Mesendoderm (in vitro differentiated cells): Measurements from ENCODE around the gene ATF7IP.

Experiments used
- DNase-seq: peaks from one replicate; pipeline ENCODE4 v3.0.0; 2013
- H2AK5ac ChIP-seq: 2 replicates; pipeline ENCODE4 v1.6.1; 2013; ENCODE audit warnings: low read length, inconsistent platforms
- H2BK120ac ChIP-seq: 2 replicates; pipeline ENCODE4 v1.6.1; 2013; ENCODE audit warnings: low read depth, mild to moderate bottlenecking, low read length, moderate library complexity, mixed read lengths
- H2BK15ac ChIP-seq: replicated peaks from 2 replicates; pipeline ENCODE4 v1.6.1; 2013; ENCODE audit warnings: low read depth, mild to moderate bottlenecking, moderate library complexity
- H2BK5ac ChIP-seq: 2 replicates; pipeline ENCODE4 v1.6.1; 2013; ENCODE audit warnings: low read length, inconsistent platforms
- H3K18ac ChIP-seq: 2 replicates; pipeline ENCODE4 v1.6.1; 2013; ENCODE audit warnings: mild to moderate bottlenecking, low read length, mixed read lengths
- H3K23ac ChIP-seq: one replicate; pipeline ENCODE4 v1.6.1; 2013; ENCODE audit warnings: low read length
- H3K27ac ChIP-seq: 2 replicates; pipeline ENCODE4 v1.5.1; 2013; ENCODE audit warnings: low read depth, mild to moderate bottlenecking, inconsistent platforms, low read length, moderate library complexity
- H3K27me3 ChIP-seq: 2 replicates; pipeline ENCODE4 v1.6.1; 2013; ENCODE audit warnings: low read length, control low read depth, mild to moderate bottlenecking, inconsistent platforms; ENCODE audit not compliant: insufficient read depth, poor library complexity
- H3K36me3 ChIP-seq: 2 replicates; pipeline ENCODE4 v1.6.1; 2013; ENCODE audit warnings: low read length, inconsistent platforms; ENCODE audit not compliant: control insufficient read depth, insufficient read depth
- H3K4ac ChIP-seq: one replicate; pipeline ENCODE4 v1.6.1; 2013; ENCODE audit warnings: low read depth, mild to moderate bottlenecking, low read length, moderate library complexity
- H3K4me1 ChIP-seq: 2 replicates; pipeline ENCODE4 v1.6.1; 2013; ENCODE audit warnings: low read depth, low read length, inconsistent platforms; ENCODE audit not compliant: control insufficient read depth
- H3K4me2 ChIP-seq: 2 replicates; pipeline ENCODE4 v1.6.1; 2013; ENCODE audit warnings: low read length
- H3K4me3 ChIP-seq: 2 replicates; pipeline ENCODE4 v1.5.1; 2013; ENCODE audit warnings: mild to moderate bottlenecking, low read length
- H3K56ac ChIP-seq: one replicate; pipeline ENCODE4 v1.6.1; 2013; ENCODE audit warnings: low read length
- H3K79me1 ChIP-seq: 2 replicates; pipeline ENCODE4 v1.6.1; 2013; ENCODE audit warnings: low read length, inconsistent platforms
- H3K79me2 ChIP-seq: 2 replicates; pipeline ENCODE4 v1.6.1; 2013; ENCODE audit warnings: mild to moderate bottlenecking, low read length; ENCODE audit not compliant: control insufficient read depth, insufficient read depth
- H3K9ac ChIP-seq: 2 replicates; pipeline ENCODE4 v1.6.1; 2013; ENCODE audit warnings: low read length, inconsistent platforms
- H4K5ac ChIP-seq: one replicate; pipeline ENCODE4 v1.6.1; 2013; ENCODE audit warnings: low read length
- H4K8ac ChIP-seq: one replicate; pipeline ENCODE4 v1.6.1; 2013; ENCODE audit warnings: low read depth, mild to moderate bottlenecking, control low read depth, low read length, moderate library complexity
- WGBS: extraction: QIAGEN DNeasy Blood & Tissue Kit; methylation state at CpG from one replicate; pipeline ENCODE4 v1.1.7; 2013; ENCODE audit warnings: low lambda C conversion rate, missing lambda C conversion rate; ENCODE audit not compliant: insufficient coverage; ENCODE audit errors: extremely low coverage; 5-methylcytosine and 5-hydroxymethylcytosine counted together

The ATF7IP gene

GRCh38 chr12:14435627-14436026 is 70.1 kb downstream of the ATF7IP start:
- no peak overlapping the region for H2BK15ac ChIP-seq
- no peak overlapping the region for H2AK5ac ChIP-seq
- H2BK5ac ChIP-seq, result no peak overlapping the region
- H3K18ac ChIP-seq, result no peak overlapping the region
- WGBS, result no CpG with 5 or more reads among the region's 1 CpG
- no peak overlapping the region for H3K27ac ChIP-seq
- no peak overlapping the region for H3K9ac ChIP-seq
- H3K23ac ChIP-seq, result no peak overlapping the region
- H3K4me3 ChIP-seq, result no peak overlapping the region
- no peaks in the 10 kb centered on the region for H3K27me3 ChIP-seq
- H4K5ac ChIP-seq, result no peak overlapping the region
- no peak overlapping the region for H4K8ac ChIP-seq
- H3K4me1 ChIP-seq, result peaks cover 2% of the 10 kb centered on the region
- no peak overlapping the region for H3K4me2 ChIP-seq
- DNase-seq, result no peak
- H2BK120ac ChIP-seq, result no peak overlapping the region
- H3K4ac ChIP-seq, result no peak overlapping the region
- H3K36me3 ChIP-seq, result peaks cover under 1% of the 10 kb centered on the region
- H3K79me1 ChIP-seq, result peaks cover 2% of the 10 kb centered on the region
- peaks cover 16% of the 10 kb centered on the region for H3K79me2 ChIP-seq
- H3K56ac ChIP-seq, result no peak overlapping the region

GRCh38 chr12:14442221-14442881 is 76.9 kb downstream of the ATF7IP start:
- Histone ChIP-seq H3K18ac (no peak overlapping the region), H3K79me2 (peaks cover 2% of the 10 kb centered on the region), H4K5ac (no peak overlapping the region), H3K4me2 (no peak overlapping the region), H3K23ac (no peak overlapping the region), H2BK15ac (no peak overlapping the region), H3K27ac (no peak overlapping the region), H4K8ac (no peak overlapping the region), H3K4me3 (no peak overlapping the region), H3K9ac (no peak overlapping the region), H3K4ac (no peak overlapping the region), H3K56ac (no peak overlapping the region), H3K36me3 (peaks cover 5% of the 10 kb centered on the region), H3K4me1 (no peaks in the 10 kb centered on the region), H2AK5ac (no peak overlapping the region), H2BK120ac (no peak overlapping the region), H2BK5ac (no peak overlapping the region), H3K27me3 (no peaks in the 10 kb centered on the region), H3K79me1 (peaks cover 2% of the 10 kb centered on the region)
- WGBS, result no CpG with 5 or more reads among the region's 5 CpGs
- DNase-seq, result no peak

GRCh38 chr12:14443531-14443930 is 78.0 kb downstream of the ATF7IP start:
- Histone ChIP-seq H3K18ac (no peak overlapping the region), H4K5ac (no peak overlapping the region), H3K4me3 (no peak overlapping the region), H3K27me3 (no peaks in the 10 kb centered on the region), H4K8ac (no peak overlapping the region), H3K27ac (no peak overlapping the region), H3K56ac (no peak overlapping the region), H3K4me2 (no peak overlapping the region), H2AK5ac (no peak overlapping the region), H3K4me1 (no peaks in the 10 kb centered on the region), H3K36me3 (peaks cover 5% of the 10 kb centered on the region), H3K23ac (no peak overlapping the region), H2BK5ac (no peak overlapping the region), H3K4ac (no peak overlapping the region), H2BK15ac (no peak overlapping the region), H3K79me1 (peaks cover 2% of the 10 kb centered on the region), H3K79me2 (peaks cover 2% of the 10 kb centered on the region), H3K9ac (no peak overlapping the region), H2BK120ac (no peak overlapping the region)
- no peak for DNase-seq

GRCh38 chr12:14450479-14450878 is 85.0 kb downstream of the ATF7IP start:
- Histone ChIP-seq H3K79me2 (peaks cover 5% of the 10 kb centered on the region), H4K5ac (no peak overlapping the region), H3K18ac (no peak overlapping the region), H2AK5ac (no peak overlapping the region), H3K9ac (no peak overlapping the region), H3K4ac (no peak overlapping the region), H2BK5ac (no peak overlapping the region), H2BK15ac (no peak overlapping the region), H4K8ac (no peak overlapping the region), H3K79me1 (peaks cover 5% of the 10 kb centered on the region), H3K27ac (no peak overlapping the region), H3K4me3 (no peak overlapping the region), H3K27me3 (no peaks in the 10 kb centered on the region), H3K4me1 (no peaks in the 10 kb centered on the region), H3K4me2 (no peak overlapping the region), H3K36me3 (no peaks in the 10 kb centered on the region), H3K56ac (no peak overlapping the region), H3K23ac (no peak overlapping the region), H2BK120ac (no peak overlapping the region)
- no peak for DNase-seq

- H3K23ac ChIP-seq, result no peak overlapping the region
- H3K56ac ChIP-seq, result no peak overlapping the region
- no peak overlapping the region for H3K4me3 ChIP-seq
- no peak overlapping the region for H3K4ac ChIP-seq
- no peaks in the 10 kb centered on the region for H3K36me3 ChIP-seq
- no CpG with 5 or more reads among the region's 4 CpGs for WGBS
- H2BK5ac ChIP-seq, result no peak overlapping the region
- H4K5ac ChIP-seq, result no peak overlapping the region
- H2AK5ac ChIP-seq, result no peak overlapping the region
- no peak overlapping the region for H3K9ac ChIP-seq
- H3K79me2 ChIP-seq, result peaks cover 5% of the 10 kb centered on the region
- H3K79me1 ChIP-seq, result peaks cover 5% of the 10 kb centered on the region
- H2BK120ac ChIP-seq, result no peak overlapping the region
- no peak overlapping the region for H3K4me2 ChIP-seq
- no peak overlapping the region for H3K18ac ChIP-seq
- H4K8ac ChIP-seq, result no peak overlapping the region
- H3K4me1 ChIP-seq, result no peaks in the 10 kb centered on the region
- H3K27me3 ChIP-seq, result no peaks in the 10 kb centered on the region
- H2BK15ac ChIP-seq, result no peak overlapping the region
- no peak for DNase-seq
- H3K27ac ChIP-seq, result no peak overlapping the region
Measured at GRCh38 chr12:14452336-14452735, 86.9 kb downstream of the ATF7IP start.

- Histone ChIP-seq H3K4me2 (no peak overlapping the region), H2AK5ac (no peak overlapping the region), H3K18ac (no peak overlapping the region), H3K27ac (no peak overlapping the region), H3K56ac (no peak overlapping the region), H3K27me3 (no peaks in the 10 kb centered on the region), H3K36me3 (no peaks in the 10 kb centered on the region), H4K8ac (no peak overlapping the region), H4K5ac (no peak overlapping the region), H2BK5ac (no peak overlapping the region), H3K79me1 (peaks cover 5% of the 10 kb centered on the region), H2BK120ac (no peak overlapping the region), H3K4me1 (no peaks in the 10 kb centered on the region), H3K4me3 (no peak overlapping the region), H3K4ac (no peak overlapping the region), H3K9ac (no peak overlapping the region), H3K79me2 (peaks cover 5% of the 10 kb centered on the region), H2BK15ac (no peak overlapping the region), H3K23ac (no peak overlapping the region)
- WGBS, result no CpG with 5 or more reads among the region's 1 CpG
- peak; percentile 11 for DNase-seq
Measured at GRCh38 chr12:14452865-14453264, 87.4 kb downstream of the ATF7IP start.
